Astrocyte (in vitro differentiated cells and primary cell): Measurements from ENCODE around the gene LSM14B. TPM values are rescaled to one million over a fixed set of nuclear protein-coding genes. Genes with fewer than 3 reads are reported as not detected.

Experiments used
- DNase-seq: peaks from one replicate; pipeline ENCODE4 v3.0.0-alpha.2; 2010; ENCODE audit warnings: low read depth
- FAIRE-seq: peaks from 2 replicates; lab custom pipeline; 2011; peaks lifted over from hg19 to GRCh38; lab: Jason Lieb, UNC
- H2AFZ ChIP-seq: 2 replicates; pipeline ENCODE4 v1.6.0; 2012; ENCODE audit warnings: low read depth, low read length, inconsistent platforms
- H3K27ac ChIP-seq: 2 replicates; pipeline ENCODE4 v1.5.1; 2011; ENCODE audit warnings: low read depth, low read length, inconsistent platforms
- H3K27me3 ChIP-seq: 2 replicates; pipeline ENCODE4 v1.6.0; 2011; ENCODE audit warnings: low read length, inconsistent platforms; ENCODE audit not compliant: insufficient read depth
- H3K36me3 ChIP-seq: 2 replicates; pipeline ENCODE4 v1.5.1; 2011; ENCODE audit warnings: low read length, inconsistent platforms; ENCODE audit not compliant: insufficient read depth
- H3K4me1 ChIP-seq: 2 replicates; pipeline ENCODE4 v1.5.1; 2011; ENCODE audit warnings: low read length, inconsistent platforms; ENCODE audit not compliant: insufficient read depth
- H3K4me2 ChIP-seq: 2 replicates; pipeline ENCODE4 v1.6.0; 2012; ENCODE audit warnings: low read length, inconsistent platforms
- H3K4me3 ChIP-seq: 2 replicates; pipeline ENCODE4 v1.5.1; 2011; ENCODE audit warnings: low read depth, mild to moderate bottlenecking, low read length, inconsistent platforms; ENCODE audit not compliant: insufficient read depth
- H3K79me2 ChIP-seq: 2 replicates; pipeline ENCODE4 v1.6.0; 2012; ENCODE audit warnings: mild to moderate bottlenecking, low read length, inconsistent platforms; ENCODE audit not compliant: insufficient read depth
- H3K9ac ChIP-seq: 2 replicates; pipeline ENCODE4 v1.6.0; 2012; ENCODE audit warnings: mild to moderate bottlenecking, low read length, inconsistent platforms
- H3K9me3 ChIP-seq: 2 replicates; pipeline ENCODE4 v1.5.1; 2012; ENCODE audit warnings: low read depth, mild to moderate bottlenecking, low read length, inconsistent platforms; ENCODE audit not compliant: insufficient read depth
- H4K20me1 ChIP-seq: 2 replicates; pipeline ENCODE4 v1.6.0; 2012; ENCODE audit warnings: low read length, inconsistent platforms; ENCODE audit not compliant: insufficient read depth
- H3K27ac Mint-ChIP-seq: one replicate; pipeline ENCODE4 v1.8.0; 2021; ENCODE audit warnings: mild to moderate bottlenecking, mixed read lengths; ENCODE audit not compliant: unreplicated experiment
- H3K27me3 Mint-ChIP-seq: one replicate; pipeline ENCODE4 v1.8.0; 2021; ENCODE audit warnings: low read depth, mixed read lengths; ENCODE audit not compliant: unreplicated experiment
- H3K36me3 Mint-ChIP-seq: one replicate; pipeline ENCODE4 v1.8.0; 2021; ENCODE audit warnings: low read depth, mixed read lengths; ENCODE audit not compliant: unreplicated experiment
- H3K4me1 Mint-ChIP-seq: one replicate; pipeline ENCODE4 v1.8.0; 2021; ENCODE audit warnings: low read depth, mixed read lengths; ENCODE audit not compliant: unreplicated experiment
- H3K4me3 Mint-ChIP-seq: one replicate; pipeline ENCODE4 v1.8.0; 2021; ENCODE audit warnings: mild to moderate bottlenecking, moderate library complexity, mixed read lengths; ENCODE audit not compliant: unreplicated experiment
- H3K9me3 Mint-ChIP-seq: one replicate; pipeline ENCODE4 v1.8.0; 2021; ENCODE audit warnings: mild to moderate bottlenecking, mixed read lengths; ENCODE audit not compliant: unreplicated experiment
- EZH2 ChIP-seq: IDR thresholded peaks from 2 replicates; pipeline ENCODE4 v1.6.1; 2012; ENCODE audit warnings: mild to moderate bottlenecking, low read length, inconsistent platforms; ENCODE audit not compliant: insufficient read depth
- total RNA-seq: library from RNA; stranded (reverse); gene quantifications from 2 replicates; pipeline ENCODE4 v1.2.1, GENCODE V29; 2021
- TF ChIP-seq, protein P1 (sequence below): IDR thresholded peaks from 2 replicates; pipeline ENCODE4 v1.5.1; 2011; ENCODE audit warnings: low read depth, mild to moderate bottlenecking, inconsistent platforms, low read length, moderate library complexity; ENCODE audit not compliant: insufficient read depth

Gene LSM14B
- total RNA-seq, 1 donor from 2014 or later: 27.1 TPM

DNA sequence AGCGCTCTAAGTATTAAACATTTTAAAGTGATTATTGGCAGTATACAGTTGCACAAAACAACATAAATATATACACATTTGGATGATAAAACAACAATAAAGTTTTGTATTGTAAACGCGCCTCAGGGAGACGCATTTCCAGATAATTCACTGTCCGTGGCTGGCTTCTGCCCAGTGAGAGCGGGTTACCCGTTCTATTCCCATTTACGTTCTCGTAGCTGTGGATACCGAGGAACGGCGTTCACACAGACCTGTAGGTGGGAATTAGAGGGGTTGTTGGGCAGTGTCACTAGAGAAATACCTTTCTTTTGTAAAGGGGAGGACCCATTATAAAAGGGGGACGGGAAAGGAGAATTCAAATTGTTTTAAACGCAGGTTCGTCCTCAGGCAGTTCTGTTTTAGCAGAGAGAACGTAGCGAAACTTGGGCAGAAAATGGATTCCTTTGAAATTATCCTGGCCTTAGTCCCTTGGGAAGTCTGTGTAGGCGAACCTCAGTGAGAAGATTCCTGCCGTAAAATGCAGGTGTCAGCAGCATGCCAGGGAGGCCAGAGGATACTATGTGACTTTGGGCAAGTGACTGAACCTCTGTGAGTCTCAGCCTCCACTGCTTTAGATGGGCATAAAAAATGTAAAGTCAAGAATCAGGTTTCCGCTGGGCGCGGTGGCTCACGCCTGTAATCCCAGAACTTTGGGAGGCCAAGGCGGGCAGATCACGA lies 61.3 kb downstream of the LSM14B start:
- H3K4me2 ChIP-seq: peak overlapping the region; percentile 99
- H3K4me1 ChIP-seq: peaks cover 19% of the 10 kb centered on the region
- peak overlapping the region; percentile 88 for H3K4me3 ChIP-seq
- FAIRE-seq (no peak), DNase-seq (no peak)
- peak overlapping the region; percentile 91 for H3K27ac ChIP-seq
- H3K36me3 Mint-ChIP-seq: peaks cover 1% of the 10 kb centered on the region
- H4K20me1 ChIP-seq: peaks cover 16% of the 10 kb centered on the region
- no peaks in the 10 kb centered on the region for H3K9me3 Mint-ChIP-seq
- H3K27me3 Mint-ChIP-seq: no peaks in the 10 kb centered on the region
- no peak for TF ChIP-seq EZH2
- TF ChIP-seq, protein P1, sequence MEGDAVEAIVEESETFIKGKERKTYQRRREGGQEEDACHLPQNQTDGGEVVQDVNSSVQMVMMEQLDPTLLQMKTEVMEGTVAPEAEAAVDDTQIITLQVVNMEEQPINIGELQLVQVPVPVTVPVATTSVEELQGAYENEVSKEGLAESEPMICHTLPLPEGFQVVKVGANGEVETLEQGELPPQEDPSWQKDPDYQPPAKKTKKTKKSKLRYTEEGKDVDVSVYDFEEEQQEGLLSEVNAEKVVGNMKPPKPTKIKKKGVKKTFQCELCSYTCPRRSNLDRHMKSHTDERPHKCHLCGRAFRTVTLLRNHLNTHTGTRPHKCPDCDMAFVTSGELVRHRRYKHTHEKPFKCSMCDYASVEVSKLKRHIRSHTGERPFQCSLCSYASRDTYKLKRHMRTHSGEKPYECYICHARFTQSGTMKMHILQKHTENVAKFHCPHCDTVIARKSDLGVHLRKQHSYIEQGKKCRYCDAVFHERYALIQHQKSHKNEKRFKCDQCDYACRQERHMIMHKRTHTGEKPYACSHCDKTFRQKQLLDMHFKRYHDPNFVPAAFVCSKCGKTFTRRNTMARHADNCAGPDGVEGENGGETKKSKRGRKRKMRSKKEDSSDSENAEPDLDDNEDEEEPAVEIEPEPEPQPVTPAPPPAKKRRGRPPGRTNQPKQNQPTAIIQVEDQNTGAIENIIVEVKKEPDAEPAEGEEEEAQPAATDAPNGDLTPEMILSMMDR: no peak
- peaks cover 2% of the 10 kb centered on the region for H3K36me3 ChIP-seq
- H3K79me2 ChIP-seq: peaks cover 53% of the 10 kb centered on the region
- no peaks in the 10 kb centered on the region for H3K27me3 ChIP-seq
- H3K9ac ChIP-seq: peak overlapping the region; percentile 96
- H3K9me3 ChIP-seq: no peaks in the 10 kb centered on the region
- peak overlapping the region; percentile 96 for H3K4me3 Mint-ChIP-seq
- H2AFZ ChIP-seq: peak overlapping the region; percentile 12
- H3K4me1 Mint-ChIP-seq: peaks cover 16% of the 10 kb centered on the region
- peak overlapping the region; percentile 98 for H3K27ac Mint-ChIP-seq

Other genes with a start within 250 kb of the LSM14B start
- 11.8 and 12.6 TPM in 2 replicates for gene TAF4, start 56.6 kb upstream of the LSM14B start, total RNA-seq
- 284 and 324 TPM in 2 replicates for gene PSMA7, start 20.9 kb downstream of the LSM14B start, total RNA-seq
- 13.2 and 16.3 TPM in 2 replicates for gene SS18L1, start 21.3 kb downstream of the LSM14B start, total RNA-seq
- gene MTG2, start 60.6 kb downstream of the LSM14B start, total RNA-seq: 26.6 and 31.5 TPM in 2 replicates
- gene HRH3, start 97.8 kb downstream of the LSM14B start, total RNA-seq: 0.07 TPM in 1 of 2 replicates, not detected in the other
- gene OSBPL2, start 116.0 kb downstream of the LSM14B start, total RNA-seq: 55.8 and 60.3 TPM in 2 replicates
- 123 and 125 TPM in 2 replicates for gene ADRM1, start 180.5 kb downstream of the LSM14B start, total RNA-seq
- gene LAMA5, start 244.8 kb downstream of the LSM14B start, total RNA-seq: 285 and 350 TPM in 2 replicates